ENCODE results near the gene OAF.

DNA sequence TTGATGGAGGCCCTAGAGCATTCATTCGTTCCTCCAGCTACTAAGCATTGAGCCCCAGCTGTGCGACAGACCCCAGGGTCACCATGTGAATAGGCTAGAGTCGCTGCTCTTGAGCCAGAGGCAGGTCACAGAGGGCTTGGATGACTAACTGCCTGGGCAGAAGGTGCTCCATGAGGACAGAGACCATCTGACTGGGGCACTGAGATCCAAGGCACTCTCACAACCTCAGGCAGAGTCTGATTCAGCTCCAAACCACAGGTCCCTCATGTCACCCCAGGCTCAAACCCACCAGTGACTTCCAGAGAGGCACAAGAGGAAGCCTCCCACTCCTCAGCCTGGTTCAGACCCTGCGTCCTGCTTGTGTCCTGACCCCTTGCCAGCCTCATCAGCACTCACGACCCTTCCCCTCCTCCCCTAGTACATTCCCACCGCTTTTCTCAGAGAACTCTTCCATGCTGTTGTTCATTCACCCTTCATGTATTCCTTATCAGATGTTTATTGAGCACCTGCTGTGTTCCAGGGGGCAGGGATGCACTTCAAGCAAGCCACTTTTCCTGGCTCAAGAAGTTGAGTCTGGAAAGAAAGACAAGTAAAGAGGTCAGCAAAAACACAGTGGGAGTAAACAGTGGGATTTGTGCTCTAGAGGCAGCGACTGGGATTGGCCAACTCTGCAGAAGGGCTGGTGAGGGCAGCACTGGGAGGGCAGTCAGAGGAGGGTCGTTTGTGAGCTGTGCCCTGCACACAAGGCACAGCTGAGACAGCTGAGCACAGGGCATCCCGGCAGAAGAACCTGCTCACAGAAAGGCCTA, 9.3 kb downstream of the OAF start:
- TF ChIP-seq SP2 (IDR thresholded peaks at IDR 0.05; ENCODE audit: low read length) (no peak), POLR2AphosphoS5 (IDR thresholded peaks at IDR 0.05; ENCODE audit: low read depth, low read length) (no peak), CEBPB (IDR thresholded peaks at IDR 0.05; ENCODE audit: low read depth, low read length) (no peak), CHD2 (IDR thresholded peaks at IDR 0.05; ENCODE audit: low read length) (no peak), CTCF (IDR thresholded peaks at IDR 0.05; ENCODE audit: control extremely low read depth in 1 of 3, insufficient read depth in 1 of 3, low read depth in 1 of 3, low read length in 3 of 3) (no peak), HDAC6 (IDR thresholded peaks at IDR 0.05; ENCODE audit: low read depth, low read length) (no peak), EZH2 (IDR thresholded peaks at IDR 0.05; ENCODE audit: low read depth, low read length, severe bottlenecking) (no peak), BCL11A (IDR thresholded peaks at IDR 0.05; ENCODE audit: low read depth in 2 of 2, low read length in 2 of 2) (no peak), POLR2A (IDR thresholded peaks at IDR 0.05; ENCODE audit: control extremely low read depth in 1 of 2, low read depth in 2 of 2, low read length in 2 of 2) (no peak)

Measured in H1 (cell line).